Small intestine (tissue), 7 donors: ENCODE results near the gene ZEB1. TPM values are rescaled to one million over a fixed set of nuclear protein-coding genes. Genes with fewer than 3 reads are reported as not detected.
A peak's percentile ranks its signal among the peaks of the same experiment; 100 is the strongest.

ENCODE experiments used
- DNase-seq, 2 donors: peaks; one replicate each; pipeline versions ENCODE4 v3.0.0 to v3.0.0-alpha.2; 2013
- FAIRE-seq: peaks from 2 replicates; lab custom pipeline; 2012; peaks lifted over from hg19 to GRCh38; lab: Jason Lieb, UNC
- H3K27ac ChIP-seq, 3 donors: one replicate each; pipeline ENCODE4 v1.5.1; 2013; ENCODE audit warnings: low read length in 2 of 3, mild to moderate bottlenecking in 2 of 3, control low read depth in 1 of 3, inconsistent platforms in 1 of 3, low read depth in 1 of 3, moderate library complexity in 1 of 3
- H3K27me3 ChIP-seq, 3 donors: one replicate each; pipeline ENCODE4 v1.6.1; 2013; ENCODE audit warnings: low read length in 3 of 3, inconsistent platforms in 1 of 3; ENCODE audit not compliant: control insufficient read depth in 3 of 3, insufficient read depth in 3 of 3
- H3K36me3 ChIP-seq, 3 donors: one replicate each; pipeline ENCODE4 v1.6.1; 2013; ENCODE audit warnings: low read length in 3 of 3, inconsistent platforms in 1 of 3, low read depth in 1 of 3, mild to moderate bottlenecking in 1 of 3, moderate library complexity in 1 of 3; ENCODE audit not compliant: control insufficient read depth in 3 of 3, insufficient read depth in 2 of 3
- H3K4me1 ChIP-seq, 3 donors: one replicate each; pipeline ENCODE4 v1.6.1; 2013; ENCODE audit warnings: low read length in 2 of 3, inconsistent platforms in 1 of 3, low read depth in 1 of 3, mild to moderate bottlenecking in 1 of 3, moderate library complexity in 1 of 3; ENCODE audit not compliant: control insufficient read depth in 3 of 3, insufficient read depth in 2 of 3
- H3K4me3 ChIP-seq, 3 donors: one replicate each; pipeline ENCODE4 v1.5.1; 2013; ENCODE audit warnings: low read length in 3 of 3, control low read depth in 1 of 3, inconsistent platforms in 1 of 3, low read depth in 1 of 3, mild to moderate bottlenecking in 1 of 3, moderate library complexity in 1 of 3
- H3K9me3 ChIP-seq, 2 donors: one replicate each; pipeline ENCODE4 v1.6.1; 2013; ENCODE audit warnings: low read depth in 1 of 2, low read length in 1 of 2; ENCODE audit not compliant: control insufficient read depth in 2 of 2, insufficient read depth in 1 of 2
- WGBS, 3 donors: extraction: QIAGEN DNeasy Blood & Tissue Kit; methylation state at CpG; one replicate each; pipeline ENCODE4 v1.1.7; 2013; 5-methylcytosine and 5-hydroxymethylcytosine counted together
- polyA plus RNA-seq, 4 donors: library from polyadenylated mRNA; stranded (reverse) in 3 of 4; unstranded in 1 of 4; fragments of 200-250 nt in 3 of 4; fragments of 120-200 nt in 1 of 4; gene quantifications; one replicate each; pipeline versions ENCODE4 v1.2.1 to v1.2.3, GENCODE V29; 2013
- donor health status: healthy with polysubstance abuse.
- donor health status: control.
- donor health status: control.
- donor health status: Bipolar disorder and iron deficiency.
- donor health status: healthy.

ZEB1 gene
- polyA plus RNA-seq, 4 donors, result 2.7 to 10.4 (median 6.9) TPM

DNA sequence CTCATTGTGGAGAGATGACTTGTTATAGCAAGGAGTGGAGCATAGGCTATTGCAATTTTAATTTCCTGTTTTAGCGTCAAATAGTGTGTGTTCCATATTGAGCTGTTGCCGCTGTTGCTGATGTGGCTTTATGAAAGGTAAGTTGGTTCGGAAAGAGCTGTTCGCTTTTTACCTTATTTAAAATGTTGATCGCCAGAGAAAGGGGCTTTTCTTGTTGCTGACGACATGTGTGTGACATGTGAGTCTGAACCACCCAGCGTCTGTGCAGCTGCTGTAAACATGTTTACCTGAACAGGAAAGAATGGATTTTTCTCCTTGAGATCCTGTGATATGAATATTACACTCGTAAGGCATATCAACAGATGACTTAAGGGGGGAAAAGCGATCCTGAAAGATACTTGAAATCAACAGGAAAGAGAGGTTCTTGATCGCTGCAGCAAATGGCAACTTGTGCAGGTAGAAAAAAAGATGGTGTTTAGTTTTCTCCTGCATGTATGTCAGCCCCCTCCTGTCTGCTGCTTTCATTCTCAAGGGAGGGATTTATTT, 2.5 kb downstream of the ZEB1 start:
- H3K9me3 ChIP-seq, result no peaks in the 10 kb centered on the region
- DNase-seq, result peak in 1 of 2 donors; percentile 18
- no peak for FAIRE-seq
- H3K4me3 ChIP-seq, result peak overlapping the region in 1 of 3 donors; percentile 76
- WGBS, 3 donors, result 21 to 25% (median 22%) methylated on average over 10 of the region's 10 CpGs
- peaks cover 0 to 4% (median 0%) of the 10 kb centered on the region in 3 donors for H3K4me1 ChIP-seq
- H3K36me3 ChIP-seq, result no peaks in the 10 kb centered on the region
- peaks cover 0 to 18% (median 9%) of the 10 kb centered on the region in 3 donors for H3K27me3 ChIP-seq
- H3K27ac ChIP-seq, result peak overlapping the region in 2 of 3 donors; percentile 52 to 78

DNA sequence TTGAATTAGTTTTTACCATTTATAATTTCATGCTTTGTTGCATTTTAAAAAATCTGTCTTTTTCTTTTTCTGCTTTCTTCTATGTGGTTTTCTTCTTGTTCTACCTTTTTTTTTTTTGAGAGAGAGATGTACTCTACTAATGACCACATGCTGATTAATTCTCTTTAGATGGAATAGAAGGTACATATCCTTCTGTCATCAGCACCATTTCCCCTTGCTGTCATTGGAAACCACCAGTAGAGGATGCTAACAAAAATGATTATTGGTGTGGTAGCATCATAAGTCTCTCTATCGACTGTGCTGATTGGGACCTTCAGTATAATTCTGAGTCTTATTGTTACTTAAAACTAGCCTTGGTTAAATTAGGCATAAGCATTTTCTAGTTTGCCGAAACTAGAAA, 3.6 kb downstream of the ZEB1 start:
- Histone ChIP-seq H3K27me3 (peaks cover 0 to 18% (median 9%) of the 10 kb centered on the region in 3 donors), H3K4me1 (peaks cover 0 to 4% (median 0%) of the 10 kb centered on the region in 3 donors), H3K4me3 (no peak overlapping the region), H3K9me3 (no peaks in the 10 kb centered on the region), H3K27ac (no peak overlapping the region), H3K36me3 (no peaks in the 10 kb centered on the region)
- 67 to 74% (median 68%) methylated on average over 2 of the region's 2 CpGs for WGBS, 3 donors
- FAIRE-seq, result no peak
- no peak for DNase-seq

DNA sequence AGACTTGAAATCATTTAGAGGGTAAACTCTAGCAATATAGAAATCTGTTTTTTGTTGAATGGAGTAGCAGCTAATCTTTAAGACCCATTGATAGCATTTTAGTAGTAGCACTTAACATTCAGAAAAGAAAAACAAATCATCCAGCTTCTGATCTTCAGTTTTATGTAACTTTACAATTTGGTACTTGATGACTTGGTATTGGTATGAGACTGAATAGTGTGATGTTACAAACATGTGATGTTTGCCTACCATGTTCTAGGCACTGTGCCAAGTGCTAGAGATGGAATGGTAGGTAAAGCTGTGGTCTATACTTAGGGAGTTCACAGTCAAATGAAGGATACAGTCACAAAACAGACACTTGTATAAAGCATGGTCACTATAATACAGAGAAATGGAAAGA, 21.3 kb downstream of the ZEB1 start:
- FAIRE-seq (no peak), DNase-seq (no peak)
- H3K4me3 ChIP-seq, result no peak overlapping the region

DNA sequence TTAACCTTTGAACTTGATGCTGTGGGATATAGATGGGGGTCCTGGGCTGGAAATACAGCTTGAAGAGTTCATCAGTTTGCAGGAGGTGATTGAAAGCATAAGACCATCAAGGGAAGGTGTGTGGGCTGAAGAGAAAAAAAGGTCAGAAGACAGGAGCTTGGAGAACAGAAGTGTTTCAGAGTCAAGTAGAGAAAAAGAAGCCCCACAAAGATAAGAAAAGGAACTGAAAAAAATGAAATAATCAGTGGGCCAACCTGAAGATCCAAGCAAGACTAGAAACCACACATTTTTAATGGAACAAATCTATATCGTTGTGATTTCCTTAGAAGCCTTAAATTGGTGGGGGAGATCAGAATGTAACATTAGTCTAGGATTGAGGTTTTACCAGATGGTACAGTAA, 22.5 kb downstream of the ZEB1 start:
- FAIRE-seq, result no peak
- 75 to 79% (median 77%) methylated on average over 1 of the region's 1 CpG for WGBS, 3 donors

More for the DNA sequence above, 21.3 kb downstream of the ZEB1 start:
- Histone ChIP-seq H3K27ac (no peak overlapping the region), H3K36me3 (no peaks in the 10 kb centered on the region), H3K27me3 (no peaks in the 10 kb centered on the region), H3K9me3 (no peaks in the 10 kb centered on the region), H3K4me1 (peaks cover 0 to 3% (median 0%) of the 10 kb centered on the region in 3 donors)

DNA sequence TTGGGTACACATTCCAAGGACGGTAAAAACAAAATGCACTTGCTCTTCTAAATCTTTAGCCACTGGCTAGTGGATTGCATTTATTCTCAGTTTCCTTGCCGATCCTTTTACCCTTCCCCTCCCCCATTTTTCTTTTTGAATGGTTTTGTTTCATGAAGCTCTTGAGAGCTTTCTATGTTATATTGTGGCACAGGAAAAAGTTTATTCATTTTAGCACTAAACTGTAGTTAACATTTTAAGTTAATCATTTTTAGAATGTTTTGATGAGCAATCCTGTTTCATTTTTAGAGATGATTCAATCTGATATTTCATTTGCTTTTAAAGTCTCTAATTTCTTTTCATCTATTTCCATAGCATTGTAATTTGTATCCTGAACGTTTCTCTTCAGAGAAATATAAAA, 24.0 kb downstream of the ZEB1 start:
- H3K27me3 ChIP-seq, result no peaks in the 10 kb centered on the region
- WGBS, 3 donors, result 41 to 61% (median 48%) methylated on average over 3 of the region's 3 CpGs
- peak; percentile 62 for FAIRE-seq
- no peak overlapping the region for H3K4me3 ChIP-seq
- H3K9me3 ChIP-seq, result no peaks in the 10 kb centered on the region
- no peak overlapping the region for H3K27ac ChIP-seq
- H3K36me3 ChIP-seq, result no peaks in the 10 kb centered on the region
- no peak for DNase-seq
- H3K4me1 ChIP-seq, result peaks cover 0 to 5% (median 0%) of the 10 kb centered on the region in 3 donors

More for the DNA sequence above, 22.5 kb downstream of the ZEB1 start:
- H3K4me1 ChIP-seq, result peaks cover 0 to 5% (median 0%) of the 10 kb centered on the region in 3 donors
- no peak overlapping the region for H3K27ac ChIP-seq
- no peaks in the 10 kb centered on the region for H3K27me3 ChIP-seq
- H3K4me3 ChIP-seq, result no peak overlapping the region
- H3K36me3 ChIP-seq, result no peaks in the 10 kb centered on the region
- no peaks in the 10 kb centered on the region for H3K9me3 ChIP-seq
- DNase-seq, result no peak

DNA sequence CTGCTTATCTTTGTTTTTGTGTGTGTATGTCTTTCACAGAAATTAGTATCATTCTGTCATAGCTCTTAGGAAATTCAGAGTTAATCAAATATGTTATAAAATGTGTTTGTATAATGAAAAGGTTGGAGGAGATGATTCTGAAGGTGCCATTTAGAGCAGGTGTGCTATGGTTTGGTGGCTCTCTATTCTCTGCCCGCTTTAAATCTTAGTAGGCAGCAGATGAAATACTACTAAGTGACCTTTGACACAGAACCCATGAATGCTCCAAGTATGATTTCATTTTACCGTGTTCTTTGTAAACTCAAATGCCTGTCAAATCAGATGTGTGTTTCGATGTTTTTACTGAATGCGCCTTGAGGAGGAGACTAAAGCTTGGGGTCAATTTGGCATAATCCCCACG, 24.5 kb downstream of the ZEB1 start:
- Histone ChIP-seq H3K36me3 (no peaks in the 10 kb centered on the region), H3K27me3 (no peaks in the 10 kb centered on the region), H3K4me1 (peaks cover 0 to 5% (median 0%) of the 10 kb centered on the region in 3 donors), H3K27ac (no peak overlapping the region), H3K9me3 (no peaks in the 10 kb centered on the region), H3K4me3 (no peak overlapping the region)
- FAIRE-seq (no peak), DNase-seq (no peak)
- WGBS, 3 donors, result 58 to 72% (median 61%) methylated on average over 5 of the region's 5 CpGs

DNA sequence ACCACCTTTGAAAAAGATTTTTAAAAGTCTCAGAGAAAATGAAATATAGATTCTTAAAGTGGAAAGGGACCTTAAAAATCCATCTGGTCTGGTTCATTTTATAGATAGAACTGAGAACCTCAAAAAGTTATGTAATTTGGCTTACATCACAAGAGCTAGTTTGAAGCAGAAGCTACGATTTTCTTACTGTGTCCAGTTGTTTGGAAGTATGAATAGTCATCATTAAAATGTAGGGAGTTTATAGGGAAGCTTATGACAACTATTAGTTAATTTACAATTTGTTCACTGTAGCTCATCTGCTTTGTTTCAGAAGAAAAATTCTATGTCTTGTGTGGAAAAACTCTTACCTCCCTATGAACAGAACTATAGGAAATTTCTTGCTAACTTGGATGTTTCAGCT, 26.9 kb downstream of the ZEB1 start:
- H3K27me3 ChIP-seq, result no peaks in the 10 kb centered on the region
- H3K9me3 ChIP-seq, result no peaks in the 10 kb centered on the region
- 45 to 62% (median 58%) methylated on average over 1 of the region's 1 CpG for WGBS, 3 donors
- FAIRE-seq (no peak), DNase-seq (no peak)
- no peaks in the 10 kb centered on the region for H3K36me3 ChIP-seq
- H3K27ac ChIP-seq, result no peak overlapping the region
- peaks cover 0 to 7% (median 0%) of the 10 kb centered on the region in 3 donors for H3K4me1 ChIP-seq
- no peak overlapping the region for H3K4me3 ChIP-seq

DNA sequence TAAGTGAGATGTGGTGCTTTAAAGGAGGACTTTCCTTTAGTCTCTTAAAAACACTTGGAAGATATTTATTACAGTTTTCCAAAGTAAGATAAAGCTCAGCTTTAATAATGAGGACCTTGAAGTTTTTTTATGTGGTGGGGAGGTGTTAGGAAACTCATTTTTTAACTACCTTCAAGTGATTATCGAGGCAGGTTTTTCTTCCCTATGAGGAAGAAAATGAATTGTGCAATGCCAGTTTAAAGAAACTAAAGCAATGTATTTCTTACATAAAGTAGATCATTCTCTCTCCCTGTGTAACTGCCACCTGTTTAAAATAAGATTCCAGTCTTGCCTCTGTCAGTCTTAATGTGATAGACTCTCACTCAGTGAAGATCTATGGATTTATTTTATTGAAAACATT, 27.9 kb downstream of the ZEB1 start:
- no peak overlapping the region for H3K4me3 ChIP-seq
- no peak overlapping the region for H3K27ac ChIP-seq
- WGBS, 3 donors, result 52 to 72% (median 65%) methylated on average over 1 of the region's 1 CpG
- no peaks in the 10 kb centered on the region for H3K36me3 ChIP-seq
- no peaks in the 10 kb centered on the region for H3K9me3 ChIP-seq
- DNase-seq, result no peak
- FAIRE-seq, result no peak
- H3K4me1 ChIP-seq, result peaks cover 0 to 6% (median 0%) of the 10 kb centered on the region in 3 donors
- no peaks in the 10 kb centered on the region for H3K27me3 ChIP-seq

GRCh38 chr10:31347705-31348104, 28.7 kb downstream of the ZEB1 start:
- Histone ChIP-seq H3K27me3 (no peaks in the 10 kb centered on the region), H3K9me3 (no peaks in the 10 kb centered on the region), H3K27ac (no peak overlapping the region), H3K36me3 (no peaks in the 10 kb centered on the region), H3K4me3 (no peak overlapping the region), H3K4me1 (peaks cover 0 to 6% (median 0%) of the 10 kb centered on the region in 3 donors)
- FAIRE-seq (no peak), DNase-seq (no peak)
